A549 (cell line): ENCODE measurements around the gene CRYBB3. TPM values are rescaled to one million over a fixed set of nuclear protein-coding genes. Genes with fewer than 3 reads are reported as not detected.

Experiments
- ATAC-seq, 2 experiments: fragments of 200-7000 bp in 1 of 2; fragments of >200 bp in 1 of 2; cut with Nextera tagmentation in 1 of 2; cut with Tn5 transposase in 1 of 2; 3 replicates each; pipeline versions ENCODE4 v1.8.0 to v1.9.1; 2018 to 2020; ENCODE audit warnings: mild to moderate bottlenecking in 1 of 2, moderate library complexity in 1 of 2
- CTCF ChIA-PET: fragments of 300-600 bp; sonication (Branson Sonifier 250); formaldehyde crosslinking; extraction: SDS; loops from one replicate; lab custom pipeline; 2021; ENCODE audit warnings: antibody characterized with exemption, inconsistent platforms; lab: Yijun Ruan, JAX
- POLR2A ChIA-PET: fragments of 350-600 bp; formaldehyde crosslinking; extraction: SDS; loops from one replicate; lab custom pipeline; 2021; ENCODE audit warnings: antibody characterized with exemption, inconsistent platforms; lab: Yijun Ruan, JAX
- DNase-seq, 2 experiments: peaks; one replicate each; pipeline versions ENCODE4 v3.0.0 to v3.0.0-alpha.2; 2011 to 2016; ENCODE audit warnings: low read depth in 1 of 2, low spot score in 1 of 2
- FAIRE-seq: peaks from 2 replicates; lab custom pipeline; 2011; peaks lifted over from hg19 to GRCh38; lab: Jason Lieb, UNC
- H3K27ac ChIP-seq, 2 experiments: fragments of >200 bp; sonication (Bioruptor Twin); formaldehyde crosslinking; 3 replicates each; pipeline ENCODE4 v1.5.1; 2016 to 2017
- H3K4me1 ChIP-seq: fragments of >200 bp; sonication (Bioruptor Twin); formaldehyde crosslinking; 3 replicates; pipeline ENCODE4 v1.6.1; 2016
- H3K4me2 ChIP-seq: fragments of >200 bp; sonication (Bioruptor Twin); formaldehyde crosslinking; 3 replicates; pipeline ENCODE4 v1.6.1; 2016
- H3K4me3 ChIP-seq: fragments of >200 bp; sonication (Bioruptor Twin); formaldehyde crosslinking; 3 replicates; pipeline ENCODE4 v1.5.1; 2016
- H3K9me3 ChIP-seq: fragments of >200 bp; sonication (Bioruptor Twin); formaldehyde crosslinking; 3 replicates; pipeline ENCODE4 v1.6.1; 2016
- BCL3 ChIP-seq: fragments of >200 bp; sonication (Bioruptor Twin); formaldehyde crosslinking; IDR thresholded peaks from 3 replicates; pipeline ENCODE4 v1.6.1; 2016
- CBX2 ChIP-seq: fragments of 200-600 bp; sonication (generic); IDR thresholded peaks from 2 replicates; pipeline ENCODE4 v1.6.1; 2016; ENCODE audit warnings: low read depth, mild to moderate bottlenecking, borderline replicate concordance
- CHD2 ChIP-seq: fragments of 150-350 bp; IDR thresholded peaks from 2 replicates; pipeline ENCODE4 v1.6.1; 2014; ENCODE audit warnings: low read length; ENCODE audit not compliant: partially characterized antibody
- CTCF ChIP-seq: fragments of >200 bp; sonication (Bioruptor Twin); formaldehyde crosslinking; IDR thresholded peaks from 3 replicates; pipeline ENCODE4 v1.5.1; 2016
- E2F6 ChIP-seq: IDR thresholded peaks from 2 replicates; pipeline ENCODE4 v1.6.1; 2012; ENCODE audit warnings: low read depth, borderline replicate concordance
- EHF ChIP-seq: fragments of 250-450 bp; sonication (Bioruptor Pico); IDR thresholded peaks from 2 replicates; pipeline ENCODE4 v1.5.0; 2020; ENCODE audit warnings: mild to moderate bottlenecking
- EHMT2 ChIP-seq: fragments of 200-600 bp; sonication (generic); IDR thresholded peaks from 2 replicates; pipeline ENCODE4 v1.6.1; 2016; ENCODE audit warnings: antibody characterized with exemption, low read depth, mild to moderate bottlenecking, moderate library complexity
- ESRRA ChIP-seq: fragments of 150-350 bp; IDR thresholded peaks from 2 replicates; pipeline ENCODE4 v1.6.1; 2014; ENCODE audit warnings: mild to moderate bottlenecking, low read length, borderline replicate concordance
- FOXS1 ChIP-seq: fragments of 250-450 bp; sonication (Bioruptor Pico); IDR thresholded peaks from 2 replicates; pipeline ENCODE4 v1.5.0; 2020; ENCODE audit warnings: mild to moderate bottlenecking, moderate library complexity
- HDAC2 ChIP-seq: fragments of 200-600 bp; sonication (generic); IDR thresholded peaks from 2 replicates; pipeline ENCODE4 v1.6.1; 2016
- HOXA7 ChIP-seq: fragments of 250-450 bp; sonication (Bioruptor Pico); IDR thresholded peaks from 2 replicates; pipeline ENCODE4 v1.5.0; 2020; ENCODE audit warnings: mild to moderate bottlenecking, moderate library complexity
- JUNB ChIP-seq: fragments of >200 bp; sonication (Bioruptor Twin); formaldehyde crosslinking; IDR thresholded peaks from 2 replicates; pipeline ENCODE4 v1.6.1; 2016
- KDM1A ChIP-seq: fragments of 200-600 bp; sonication (generic); IDR thresholded peaks from 2 replicates; pipeline ENCODE4 v1.6.1; 2016; ENCODE audit warnings: low read depth, mild to moderate bottlenecking
- MAFK ChIP-seq: fragments of 450-650 bp; IDR thresholded peaks from 2 replicates; pipeline ENCODE4 v1.6.1; 2014; ENCODE audit not compliant: partially characterized antibody
- MAZ ChIP-seq: fragments of 150-350 bp; IDR thresholded peaks from 2 replicates; pipeline ENCODE4 v1.6.1; 2014; ENCODE audit warnings: antibody characterized with exemption, low read depth, low read length, borderline replicate concordance
- NFE2L2 ChIP-seq: fragments of 150-350 bp; conservative IDR thresholded peaks from 2 replicates; pipeline ENCODE4 v1.6.1; 2014; ENCODE audit warnings: low read length
- NR3C1 ChIP-seq: fragments of >200 bp; sonication (Bioruptor Twin); formaldehyde crosslinking; IDR thresholded peaks from 3 replicates; pipeline ENCODE4 v1.6.1; 2017
- PHF8 ChIP-seq: fragments of 200-600 bp; sonication (generic); IDR thresholded peaks from 2 replicates; pipeline ENCODE4 v1.6.1; 2016; ENCODE audit warnings: low read depth, mild to moderate bottlenecking, antibody characterized with exemption, moderate library complexity, borderline replicate concordance
- POLR2A ChIP-seq: IDR thresholded peaks from 2 replicates; pipeline ENCODE4 v1.6.1; 2012; ENCODE audit warnings: mild to moderate bottlenecking, low read length
- RCOR1 ChIP-seq: fragments of 150-350 bp; IDR thresholded peaks from 2 replicates; pipeline ENCODE4 v1.6.1; 2014; ENCODE audit warnings: antibody characterized with exemption, low read length, low read depth
- REST ChIP-seq: fragments of 200-600 bp; sonication (generic); IDR thresholded peaks from 2 replicates; pipeline ENCODE4 v1.6.1; 2016; ENCODE audit warnings: antibody characterized with exemption, mild to moderate bottlenecking, moderate library complexity
- RNF2 ChIP-seq: fragments of 200-600 bp; sonication (generic); IDR thresholded peaks from 2 replicates; pipeline ENCODE4 v1.6.1; 2016; ENCODE audit warnings: low read depth, mild to moderate bottlenecking, antibody characterized with exemption, moderate library complexity, borderline replicate concordance
- TFCP2L1 ChIP-seq: fragments of 250-450 bp; sonication (Bioruptor Pico); IDR thresholded peaks from 2 replicates; pipeline ENCODE4 v1.5.0; 2021; ENCODE audit warnings: mild to moderate bottlenecking
- ZSCAN20 ChIP-seq: fragments of 250-450 bp; sonication (Bioruptor Pico); IDR thresholded peaks from 2 replicates; pipeline ENCODE4 v1.8.0; 2022; ENCODE audit warnings: mild to moderate bottlenecking, moderate library complexity
- WGBS: methylation state at CpG from one replicate; pipeline ENCODE4 v1.1.6; 2017; ENCODE audit errors: missing lambda C conversion rate; 5-methylcytosine and 5-hydroxymethylcytosine counted together
- polyA plus RNA-seq, 4 experiments: library from polyadenylated mRNA; depleted of rRNA in 3 of 4; stranded (reverse); fragments of >200 nt; fragmentation: RNase III in 1 of 4; extraction: RNeasy Plus Mini Kit Qiagen cat#74134 plus additional on column Dnase treatment in 1 of 4; gene quantifications; 2 replicates in 3 of 4; 3 replicates in 1 of 4; pipeline ENCODE4 v1.2.3, GENCODE V29; 2011 to 2017
- TF ChIP-seq, protein P1 (sequence below): fragments of 250-450 bp; sonication (Bioruptor Pico); IDR thresholded peaks from 2 replicates; pipeline ENCODE4 v1.5.0; 2020; ENCODE audit warnings: low read depth, mild to moderate bottlenecking, moderate library complexity
- TF ChIP-seq, protein P2 (sequence below): fragments of 450-650 bp; IDR thresholded peaks from 2 replicates; pipeline ENCODE4 v1.6.1; 2014; ENCODE audit warnings: antibody characterized with exemption

CRYBB3 gene
- polyA plus RNA-seq, 2 of the 4 experiments (the other 2 are of a cell fraction) = not detected

GRCh38 chr22:25212337-25212736, 12.7 kb downstream of the CRYBB3 start:
- H3K4me1 ChIP-seq = no peaks in the 10 kb centered on the region
- POLR2A ChIA-PET = no interaction called here
- CTCF ChIA-PET = interaction anchor here (0.6 to 3.3 kb wide), 3 partner anchors 10 to 1079 kb away, joined by 3 to 19 read pairs (median 4); no protein-coding TSS in a partner anchor
- no peak for FAIRE-seq
- no peak for DNase-seq
- no peak overlapping the region for H3K27ac ChIP-seq
- no peak overlapping the region for H3K4me3 ChIP-seq
- ATAC-seq = no peak
- no peaks in the 10 kb centered on the region for H3K9me3 ChIP-seq
- H3K4me2 ChIP-seq = no peak overlapping the region
- TF ChIP-seq HDAC2 (no peak), MAZ (no peak), MAFK (no peak), CTCF (no peak), CHD2 (no peak), RCOR1 (no peak), POLR2A (no peak), KDM1A (no peak), E2F6 (no peak), TFCP2L1 (no peak), NFE2L2 (no peak), HOXA7 (CRISPR knock-in tag) (no peak), REST (no peak), ZSCAN20 (no peak), EHF (no peak)
- TF ChIP-seq, protein P1, sequence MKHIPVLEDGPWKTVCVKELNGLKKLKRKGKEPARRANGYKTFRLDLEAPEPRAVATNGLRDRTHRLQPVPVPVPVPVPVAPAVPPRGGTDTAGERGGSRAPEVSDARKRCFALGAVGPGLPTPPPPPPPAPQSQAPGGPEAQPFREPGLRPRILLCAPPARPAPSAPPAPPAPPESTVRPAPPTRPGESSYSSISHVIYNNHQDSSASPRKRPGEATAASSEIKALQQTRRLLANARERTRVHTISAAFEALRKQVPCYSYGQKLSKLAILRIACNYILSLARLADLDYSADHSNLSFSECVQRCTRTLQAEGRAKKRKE (CRISPR knock-in tag) = no peak
- WGBS = 72% methylated on average over 2 of the region's 3 CpGs

DNA sequence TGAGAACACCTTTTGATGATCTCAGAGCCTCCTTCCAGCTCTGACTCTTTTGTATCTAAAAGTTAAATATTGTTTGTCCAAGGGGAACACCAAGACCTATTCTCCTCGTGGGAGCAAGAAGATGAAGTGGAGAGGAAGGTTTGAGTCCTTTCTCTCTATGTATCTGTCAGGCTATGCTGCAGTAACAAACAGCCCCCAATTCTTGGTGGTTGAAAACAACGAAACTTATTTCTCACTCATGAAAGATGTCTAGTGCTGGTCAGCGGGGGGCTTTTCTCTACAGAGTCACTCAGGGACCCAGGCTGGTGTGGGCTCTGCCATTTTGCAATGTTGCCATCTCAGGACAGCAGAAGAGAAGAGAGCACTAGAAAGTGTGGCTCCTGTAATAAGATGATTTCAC, 13.6 kb downstream of the CRYBB3 start:
- WGBS = 2% methylated on average over 3 of the region's 3 CpGs

More for the DNA sequence above, 13.6 kb downstream of the CRYBB3 start:
- no peaks in the 10 kb centered on the region for H3K9me3 ChIP-seq
- ChIA-PET CTCF (interaction anchor here (3.3 kb wide), 1 partner anchor 11 kb away, joined by 19 read pairs; no protein-coding TSS in a partner anchor), POLR2A (no interaction called here)
- no peak overlapping the region for H3K27ac ChIP-seq
- no peak for FAIRE-seq
- TF ChIP-seq RNF2 (no peak), BCL3 (no peak), NR3C1 (no peak), RCOR1 (no peak), ESRRA (no peak), EHF (no peak), MAZ (no peak), CBX2 (no peak), NFE2L2 (no peak), EHMT2 (no peak), FOXS1 (CRISPR knock-in tag) (no peak), MAFK (no peak), JUNB (no peak), PHF8 (no peak), KDM1A (no peak), ZSCAN20 (no peak)
- TF ChIP-seq, protein P2, sequence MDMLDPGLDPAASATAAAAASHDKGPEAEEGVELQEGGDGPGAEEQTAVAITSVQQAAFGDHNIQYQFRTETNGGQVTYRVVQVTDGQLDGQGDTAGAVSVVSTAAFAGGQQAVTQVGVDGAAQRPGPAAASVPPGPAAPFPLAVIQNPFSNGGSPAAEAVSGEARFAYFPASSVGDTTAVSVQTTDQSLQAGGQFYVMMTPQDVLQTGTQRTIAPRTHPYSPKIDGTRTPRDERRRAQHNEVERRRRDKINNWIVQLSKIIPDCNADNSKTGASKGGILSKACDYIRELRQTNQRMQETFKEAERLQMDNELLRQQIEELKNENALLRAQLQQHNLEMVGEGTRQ = no peak
- ATAC-seq = no peak
- no peak overlapping the region for H3K4me2 ChIP-seq
- DNase-seq = no peak
- H3K4me1 ChIP-seq = no peaks in the 10 kb centered on the region
- no peak overlapping the region for H3K4me3 ChIP-seq
